ENCODE results near the gene PKNOX1. TPM values are rescaled to one million over a fixed set of nuclear protein-coding genes. Genes with fewer than 3 reads are reported as not detected.

Gene PKNOX1
- total and polyA plus RNA-seq, 2 of the 13 experiments (the other 11 are each of a cell fraction or from before 2014, with no cell fraction given), result 7.9 to 16.2 TPM

- Histone ChIP-seq H3K79me2 (ENCODE audit: insufficient read depth, low read length) (no peaks in the 10 kb centered on the region), H3K4me1 (ENCODE audit: insufficient read depth, low read length) (peaks cover 32% of the 10 kb centered on the region), H4K20me1 (ENCODE audit: insufficient read depth, low read length) (no peaks in the 10 kb centered on the region), H3K9me3 (ENCODE audit: low read length) (no peaks in the 10 kb centered on the region), H3K27me3 (ENCODE audit: control insufficient read depth in 1 of 2, insufficient read depth in 2 of 2, low read length in 2 of 2) (no peaks in the 10 kb centered on the region), H3K36me3 (replicated peaks in 1 of 2; ENCODE audit: control insufficient read depth in 1 of 2, insufficient read depth in 2 of 2, low read length in 2 of 2) (no peaks in the 10 kb centered on the region), H3K4me2 (ENCODE audit: low read depth, low read length) (no peak overlapping the region), H2AFZ (ENCODE audit: low read length) (no peak overlapping the region), H3K4me3 (replicated peaks in 1 of 3; ENCODE audit: insufficient read depth in 1 of 3, low read depth in 2 of 3, low read length in 3 of 3) (no peak overlapping the region), H3K27ac (ENCODE audit: extremely low read length, insufficient read depth, low read length) (no peak overlapping the region), H3K9ac (ENCODE audit: insufficient read depth, low read depth, low read length) (no peak overlapping the region)
- BruUV-seq (replicated peaks), result no TSS peak
- DNase-seq (ENCODE audit: low spot score) (no peak), ATAC-seq (no peak), FAIRE-seq (no peak)
- in situ Hi-C loops (cut with HindIII; ENCODE audit: extremely low pct_ligation_motif_present, low pct_unique_long_range_greater_than_20kb), result no loop called here
- ChIA-PET CTCF (ENCODE audit: low intra/inter-chr PET ratio, low total read pairs) (no interaction called here), POLR2A (no interaction called here)
- intact Hi-C loops (cut with micrococcal nuclease; ENCODE audit: unreplicated experiment), result no loop called here
- TF ChIP-seq PCBP1 (IDR thresholded peaks at IDR 0.05; ENCODE audit: borderline replicate concordance, low read depth, low read length) (no peak), RORA (CRISPR knock-in tag; IDR thresholded peaks at IDR 0.05) (no peak), SRF (IDR thresholded peaks at IDR 0.05; ENCODE audit: low read depth, low read length) (no peak), POLR2AphosphoS2 (IDR thresholded peaks at IDR 0.05; ENCODE audit: low read depth, low read length) (no peak), THAP8 (CRISPR knock-in tag; IDR thresholded peaks at IDR 0.05; ENCODE audit: borderline replicate concordance) (no peak), ZNF614 (CRISPR knock-in tag; IDR thresholded peaks at IDR 0.05; ENCODE audit: borderline replicate concordance) (no peak), RAD51 (IDR thresholded peaks at IDR 0.05; ENCODE audit: borderline replicate concordance) (no peak), ZBTB44 (CRISPR knock-in tag; IDR thresholded peaks at IDR 0.05) (no peak), SAFB2 (CRISPR knock-in tag; IDR thresholded peaks at IDR 0.05; ENCODE audit: borderline replicate concordance, low read depth) (no peak), NR2F1 (CRISPR knock-in tag; IDR thresholded peaks at IDR 0.05) (no peak), HNRNPLL (IDR thresholded peaks at IDR 0.05; ENCODE audit: low read depth, low read length, poor library complexity, severe bottlenecking) (no peak), CHD4 (IDR thresholded peaks at IDR 0.05; ENCODE audit: borderline replicate concordance, low read length) (no peak)
- WGBS (ENCODE audit: low lambda C conversion rate), result 41% methylated on average over 3 of the region's 3 CpGs
These were observed 44.4 kb upstream of the PKNOX1 start for GRCh38 chr21:42929969-42930368.
